ENCODE data around the gene SPINK2. TPM values are rescaled to one million over a fixed set of nuclear protein-coding genes. Genes with fewer than 3 reads are reported as not detected.

SPINK2 gene
- total RNA-seq, 2 donors from 2014 or later: not detected

DNA sequence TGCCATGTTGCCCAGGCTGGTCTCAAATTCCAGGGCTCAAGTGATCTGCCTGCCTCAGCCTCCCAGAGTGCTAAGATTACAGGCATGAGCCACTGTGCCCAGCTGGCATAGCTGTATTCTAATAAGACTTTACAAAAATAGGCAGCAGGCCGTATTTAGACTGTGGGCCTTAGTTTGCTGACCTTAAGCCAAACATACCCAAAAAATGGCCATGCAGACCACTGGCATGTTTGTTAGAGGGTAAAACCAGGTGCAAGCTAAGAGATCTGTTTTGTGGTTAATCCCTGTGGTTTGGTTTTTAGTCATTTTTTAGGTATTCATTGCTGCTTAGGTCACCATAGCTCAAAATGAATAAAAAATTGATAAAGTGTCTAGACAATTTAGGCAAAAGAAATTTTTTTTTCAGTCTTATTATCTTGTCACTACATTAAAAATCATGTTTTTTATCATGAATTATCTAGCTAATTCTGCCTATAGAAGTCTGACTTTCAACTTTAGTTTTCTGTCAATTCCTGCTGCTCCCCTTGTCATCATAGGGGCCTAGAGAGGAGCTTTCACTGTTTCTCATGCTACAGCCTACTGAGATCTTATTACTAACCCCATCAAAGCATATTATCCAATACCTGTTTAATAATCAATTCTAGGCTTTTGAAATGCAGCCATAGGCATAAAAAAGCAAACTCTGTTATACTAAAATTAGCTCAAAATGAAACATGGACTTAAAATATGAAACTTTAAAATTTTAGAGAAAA lies 7.5 kb upstream of the SPINK2 start:
- peak in 1 of 2 donors; percentile 34 for ATAC-seq (replicated peaks in 1 of 2)
- peak overlapping the region in 1 of 2 donors; percentile 20 for H3K4me3 Mint-ChIP-seq
- H3K9me3 Mint-ChIP-seq: no peaks in the 10 kb centered on the region
- no peak for DNase-seq
- no peaks in the 10 kb centered on the region for H3K36me3 Mint-ChIP-seq (ENCODE audit: insufficient read depth in 2 of 2)
- peaks cover 29% of the 10 kb centered on the region for H3K4me1 Mint-ChIP-seq (ENCODE audit: low read depth)
- no peak overlapping the region for H3K27ac Mint-ChIP-seq
- H3K27me3 Mint-ChIP-seq (ENCODE audit: low read depth): peaks cover 1% of the 10 kb centered on the region

DNA sequence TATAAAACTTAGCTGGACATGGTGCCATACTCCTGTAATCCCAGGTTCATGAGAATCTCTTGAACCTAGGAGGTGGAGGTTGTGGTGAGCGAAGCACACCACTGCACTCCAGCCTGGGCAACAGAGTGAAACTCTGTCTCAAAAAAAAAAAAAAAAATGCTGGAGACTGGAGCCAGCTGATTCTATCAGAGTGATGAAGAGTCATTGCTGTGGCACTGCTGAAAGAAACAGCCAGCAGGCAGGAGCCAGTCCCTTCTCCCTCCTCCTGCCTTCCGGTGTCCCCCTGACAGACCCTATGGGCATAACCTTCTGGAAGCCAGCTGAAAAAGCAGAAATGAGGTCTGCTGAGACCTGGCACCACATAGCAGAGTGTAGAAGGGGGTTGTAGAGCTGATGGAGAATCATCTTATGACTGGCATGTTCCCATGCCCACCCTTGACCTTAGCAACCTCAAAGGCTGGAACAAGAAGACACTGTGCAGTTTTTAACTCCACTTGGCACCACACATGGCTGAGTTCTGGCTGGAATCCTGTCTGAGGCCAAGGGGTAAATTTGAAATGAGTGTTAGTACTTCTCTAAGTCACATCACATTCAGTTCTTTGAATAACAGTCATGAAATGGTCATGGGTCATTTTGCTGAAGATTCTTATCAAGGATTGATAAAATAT lies 2.6 kb upstream of the SPINK2 start:
- no peak for ATAC-seq (replicated peaks in 1 of 2)
- no peak for DNase-seq
- no peak overlapping the region for H3K4me3 Mint-ChIP-seq
- peaks cover 35% of the 10 kb centered on the region for H3K27me3 Mint-ChIP-seq (ENCODE audit: low read depth)
- no peaks in the 10 kb centered on the region for H3K36me3 Mint-ChIP-seq (ENCODE audit: insufficient read depth in 2 of 2)
- no peaks in the 10 kb centered on the region for H3K9me3 Mint-ChIP-seq
- H3K4me1 Mint-ChIP-seq (ENCODE audit: low read depth): peaks cover 20% of the 10 kb centered on the region
- no peak overlapping the region for H3K27ac Mint-ChIP-seq

DNA sequence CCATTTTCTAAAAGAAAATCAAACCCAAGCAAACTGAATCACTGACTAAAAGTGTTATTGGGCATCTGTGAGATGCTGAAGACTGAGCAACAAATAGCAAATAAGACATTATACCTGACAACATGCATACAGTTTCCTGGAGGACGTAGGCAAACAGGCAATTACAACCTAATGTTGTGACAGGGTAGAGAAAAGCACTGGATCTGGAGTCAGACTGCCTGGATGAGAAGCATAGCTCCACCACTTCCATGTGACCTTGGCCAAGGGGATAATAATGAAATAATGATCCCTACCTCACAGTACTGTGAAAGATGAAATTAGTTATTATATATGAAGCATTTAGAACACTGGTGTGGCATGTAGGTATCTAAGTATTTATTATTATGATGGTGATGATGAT lies 2.7 kb downstream of the SPINK2 start:
- no peak for ATAC-seq (replicated peaks in 1 of 2)
- H3K36me3 Mint-ChIP-seq (ENCODE audit: insufficient read depth in 2 of 2): no peaks in the 10 kb centered on the region

DNA sequence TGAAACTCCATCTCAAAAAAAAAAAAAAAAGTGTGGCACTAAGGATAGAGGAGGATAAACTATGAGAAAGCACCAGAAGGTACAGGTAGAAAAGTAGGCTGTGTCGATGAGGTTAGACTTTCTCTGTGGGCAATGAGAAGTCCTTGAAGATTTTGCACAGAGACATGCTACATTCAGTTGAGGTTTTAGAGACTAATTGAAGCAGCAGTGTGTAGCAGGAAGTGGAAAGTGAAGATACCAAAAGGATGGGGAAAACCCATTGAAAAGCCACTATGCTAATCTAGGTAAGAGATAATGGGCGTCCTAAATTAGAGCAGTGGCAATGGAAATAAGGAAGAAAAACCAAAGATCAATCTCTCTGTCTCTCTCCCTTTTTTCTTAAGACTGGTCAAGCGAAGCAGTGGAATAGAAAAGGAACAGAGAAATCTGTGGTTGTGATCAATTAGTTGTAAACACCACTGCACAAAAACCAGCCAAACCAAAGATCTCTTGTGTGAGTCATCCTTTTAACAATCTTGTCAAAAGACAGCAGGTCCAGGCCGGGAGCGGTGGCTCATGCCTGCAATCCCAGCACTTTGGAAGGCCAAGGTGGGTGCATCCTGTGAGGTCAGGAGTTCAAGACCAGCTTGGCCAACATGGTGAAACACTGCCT lies 3.5 kb downstream of the SPINK2 start:
- ATAC-seq (replicated peaks in 1 of 2) (peak; percentile 72 to 82), DNase-seq (peak; percentile 29 to 41)
- no peak overlapping the region for H3K27ac Mint-ChIP-seq
- no peaks in the 10 kb centered on the region for H3K9me3 Mint-ChIP-seq
- peak overlapping the region; percentile 24 to 36 for H3K4me3 Mint-ChIP-seq
- H3K36me3 Mint-ChIP-seq (ENCODE audit: insufficient read depth in 2 of 2): no peaks in the 10 kb centered on the region
- H3K27me3 Mint-ChIP-seq (ENCODE audit: low read depth): peaks cover 26% of the 10 kb centered on the region
- H3K4me1 Mint-ChIP-seq (ENCODE audit: low read depth): peaks cover 32% of the 10 kb centered on the region

More for the DNA sequence above, 2.7 kb downstream of the SPINK2 start:
- no peak for DNase-seq
- H3K27ac Mint-ChIP-seq: no peak overlapping the region
- no peak overlapping the region for H3K4me3 Mint-ChIP-seq
- H3K27me3 Mint-ChIP-seq (ENCODE audit: low read depth): peaks cover 32% of the 10 kb centered on the region
- peaks cover 32% of the 10 kb centered on the region for H3K4me1 Mint-ChIP-seq (ENCODE audit: low read depth)
- H3K9me3 Mint-ChIP-seq: no peaks in the 10 kb centered on the region

DNA sequence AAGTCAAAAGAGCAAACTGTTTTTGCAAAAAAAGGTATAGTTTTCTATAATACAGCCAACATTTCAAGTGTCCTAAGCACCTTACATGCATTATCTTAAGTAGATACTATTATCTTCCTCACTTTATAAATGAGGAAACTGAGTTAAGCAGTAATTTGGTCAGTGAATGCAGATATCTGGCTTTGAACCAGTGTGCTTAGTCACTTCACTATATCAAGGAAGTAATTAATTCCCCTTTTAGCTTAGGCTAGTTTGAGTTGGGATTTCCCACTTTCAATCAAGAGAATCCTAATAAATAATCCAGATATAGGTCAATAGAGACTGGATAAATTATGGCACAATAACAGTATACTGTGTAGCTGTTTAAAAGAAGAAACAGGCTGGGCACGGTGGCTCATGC lies 14.8 kb downstream of the SPINK2 start:
- DNase-seq (no peak), ATAC-seq (replicated peaks in 1 of 2) (no peak)
- Mint-ChIP-seq H3K27ac (no peak overlapping the region), H3K4me3 (no peak overlapping the region), H3K9me3 (no peaks in the 10 kb centered on the region), H3K4me1 (ENCODE audit: low read depth) (peaks cover 25% of the 10 kb centered on the region), H3K36me3 (ENCODE audit: insufficient read depth in 2 of 2) (no peaks in the 10 kb centered on the region), H3K27me3 (ENCODE audit: low read depth) (peaks cover 9% of the 10 kb centered on the region)

DNA sequence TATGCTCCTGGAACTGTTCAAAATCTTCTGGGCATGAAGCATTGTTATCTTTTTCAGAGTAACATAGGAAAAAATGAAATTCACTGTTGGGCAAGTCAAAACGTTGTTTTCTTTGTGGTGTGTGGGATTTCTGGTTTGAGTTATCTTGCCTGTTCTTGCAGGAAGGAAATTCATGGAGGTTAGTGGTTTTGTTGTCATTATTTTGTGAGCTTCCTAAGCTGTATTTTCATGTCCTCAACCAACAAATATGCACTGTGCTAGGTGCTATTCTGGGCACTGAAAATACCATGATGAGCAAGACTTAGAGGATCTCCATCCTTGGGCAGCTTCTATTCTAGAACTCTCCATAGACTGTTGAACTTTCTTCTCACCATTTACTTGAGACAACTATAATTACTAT lies 16.9 kb downstream of the SPINK2 start:
- peaks cover 38% of the 10 kb centered on the region for H3K4me1 Mint-ChIP-seq (ENCODE audit: low read depth)
- no peaks in the 10 kb centered on the region for H3K9me3 Mint-ChIP-seq
- H3K27ac Mint-ChIP-seq: no peak overlapping the region
- ATAC-seq (replicated peaks in 1 of 2) (peak; percentile 41 to 59), DNase-seq (no peak)
- no peaks in the 10 kb centered on the region for H3K36me3 Mint-ChIP-seq (ENCODE audit: insufficient read depth in 2 of 2)
- H3K4me3 Mint-ChIP-seq: no peak overlapping the region
- H3K27me3 Mint-ChIP-seq (ENCODE audit: low read depth): peaks cover 7% of the 10 kb centered on the region

DNA sequence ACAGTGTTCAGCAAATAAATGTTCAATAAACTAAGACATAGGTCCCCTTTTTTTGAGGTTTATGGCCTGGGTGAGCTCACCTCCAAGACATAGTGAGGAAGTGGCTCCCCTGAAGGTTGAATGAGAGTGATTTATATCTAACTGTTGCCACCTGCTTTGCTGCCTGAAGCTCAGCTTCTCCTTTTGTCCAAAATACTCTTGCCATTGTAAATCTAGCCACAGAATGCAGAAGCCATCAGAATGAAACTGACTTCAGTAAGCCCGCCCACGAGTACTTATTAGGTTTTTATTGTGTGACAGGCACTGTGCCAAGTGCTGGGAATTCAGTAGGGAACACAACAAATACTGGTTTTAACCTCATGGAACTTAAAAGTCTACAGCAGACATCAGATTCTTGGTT lies 18.0 kb downstream of the SPINK2 start:
- no peaks in the 10 kb centered on the region for H3K9me3 Mint-ChIP-seq
- peaks cover 41% of the 10 kb centered on the region for H3K4me1 Mint-ChIP-seq (ENCODE audit: low read depth)
- H3K27ac Mint-ChIP-seq: no peak overlapping the region
- H3K4me3 Mint-ChIP-seq: no peak overlapping the region
- ATAC-seq (replicated peaks in 1 of 2) (no peak), DNase-seq (no peak)
- H3K27me3 Mint-ChIP-seq (ENCODE audit: low read depth): peaks cover 7% of the 10 kb centered on the region
- H3K36me3 Mint-ChIP-seq (ENCODE audit: insufficient read depth in 2 of 2): no peaks in the 10 kb centered on the region

DNA sequence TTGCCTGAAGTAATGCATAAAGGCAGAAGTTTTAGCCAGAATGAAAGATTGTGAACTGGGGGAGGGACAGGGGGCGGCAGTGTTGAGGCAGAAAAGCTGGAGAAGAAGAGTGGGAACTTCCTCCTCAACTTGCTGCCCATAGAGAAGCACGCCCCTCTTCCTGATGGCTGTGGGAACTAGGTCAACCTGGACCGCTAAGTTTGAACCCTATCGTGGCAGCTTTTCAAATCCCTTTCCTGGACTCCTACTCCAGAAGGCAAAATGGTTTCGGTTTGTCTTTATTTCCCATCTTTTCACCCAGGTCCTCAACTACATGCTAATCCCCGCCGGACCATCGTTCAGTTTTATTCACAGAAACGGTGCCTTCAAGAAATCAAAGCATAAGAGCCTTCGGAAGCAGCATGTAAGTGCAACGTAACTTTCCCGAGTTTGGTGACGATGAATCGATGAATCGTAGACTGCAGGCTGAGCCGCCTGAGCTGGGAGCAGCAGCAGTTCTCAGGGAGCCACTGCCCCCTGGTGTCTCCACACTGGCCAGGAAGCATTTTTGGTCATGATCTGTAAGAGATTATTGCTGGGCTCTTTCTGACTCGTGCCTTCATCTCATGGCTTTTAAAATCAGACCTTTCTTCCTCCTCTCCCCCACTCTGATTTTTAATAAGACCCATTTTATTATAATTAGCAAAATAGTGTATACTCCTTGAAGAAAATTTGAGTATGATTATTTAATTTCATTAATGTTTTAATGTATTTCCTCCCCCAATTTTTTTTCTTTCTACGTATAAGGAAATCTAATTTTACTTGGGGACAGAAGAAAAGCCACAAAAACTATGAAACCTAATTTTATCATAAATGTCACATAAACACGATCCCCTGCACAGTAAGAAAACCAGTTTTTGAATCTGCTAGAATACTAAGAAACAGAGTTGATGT lies 21.4 kb downstream of the SPINK2 start:
- H3K27ac Mint-ChIP-seq: peak overlapping the region; percentile 12
- no peaks in the 10 kb centered on the region for H3K9me3 Mint-ChIP-seq
- H3K4me3 Mint-ChIP-seq: peak overlapping the region; percentile 90 to 92
- DNase-seq (peak; percentile 86 to 87), ATAC-seq (replicated peaks in 1 of 2) (peak; percentile 97 to 99)
- peaks cover 7% of the 10 kb centered on the region for H3K27me3 Mint-ChIP-seq (ENCODE audit: low read depth)
- peaks cover 37% of the 10 kb centered on the region for H3K4me1 Mint-ChIP-seq (ENCODE audit: low read depth)
- H3K36me3 Mint-ChIP-seq (ENCODE audit: insufficient read depth in 2 of 2): no peaks in the 10 kb centered on the region

DNA sequence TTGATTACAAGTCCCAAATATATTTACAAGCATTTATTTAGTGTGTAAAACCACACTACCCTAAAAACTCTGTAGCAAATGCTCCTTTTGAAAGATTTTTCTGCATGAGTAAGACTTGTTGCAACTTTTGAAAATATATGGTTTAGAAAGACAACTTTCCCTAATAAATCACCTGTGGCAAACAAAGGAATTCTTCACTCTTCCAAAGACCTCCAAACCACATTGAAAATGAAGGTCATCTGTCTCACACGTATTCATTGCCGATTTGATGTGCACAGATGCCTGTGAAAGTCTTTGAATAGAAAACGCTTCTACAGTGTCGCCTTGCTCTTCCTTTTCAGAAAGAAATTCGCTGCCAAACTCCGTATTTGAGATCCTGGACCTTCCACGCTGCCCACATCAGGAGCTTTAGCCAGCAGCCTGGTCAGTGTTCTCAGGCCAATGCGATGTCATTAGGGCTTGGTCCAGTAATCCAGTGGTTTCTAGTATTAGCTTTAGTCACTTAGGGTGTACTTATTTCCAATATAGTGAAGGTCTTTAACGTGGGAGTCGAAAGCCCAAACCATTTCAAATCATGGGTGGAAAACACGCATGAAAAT lies 22.2 kb downstream of the SPINK2 start:
- ATAC-seq (replicated peaks in 1 of 2) (no peak), DNase-seq (no peak)
- Mint-ChIP-seq H3K4me1 (ENCODE audit: low read depth) (peaks cover 29% of the 10 kb centered on the region), H3K9me3 (no peaks in the 10 kb centered on the region), H3K4me3 (peak overlapping the region; percentile 90 to 92), H3K27me3 (ENCODE audit: low read depth) (peaks cover 7% of the 10 kb centered on the region), H3K36me3 (ENCODE audit: insufficient read depth in 2 of 2) (no peaks in the 10 kb centered on the region), H3K27ac (no peak overlapping the region)

DNA sequence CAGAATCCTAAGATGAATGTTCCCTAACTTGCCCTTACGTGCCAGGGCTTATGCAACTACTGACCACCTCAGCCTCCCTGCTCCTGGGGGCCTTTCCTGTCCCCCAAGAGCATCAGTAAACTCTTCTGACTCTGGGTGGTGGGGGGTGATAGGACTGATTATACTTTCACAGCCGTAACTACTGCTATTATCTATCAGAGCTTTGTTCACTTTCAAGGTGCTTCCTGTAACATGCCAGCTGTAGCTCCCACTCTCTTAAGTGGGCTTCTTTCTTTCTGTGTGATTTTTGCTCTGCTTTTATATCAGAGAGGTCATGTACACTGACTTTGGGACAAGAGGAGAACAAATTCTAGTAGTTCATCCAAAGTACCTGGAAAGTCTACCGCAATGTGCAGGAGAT lies 25.3 kb downstream of the SPINK2 start:
- no peaks in the 10 kb centered on the region for H3K9me3 Mint-ChIP-seq
- no peak for ATAC-seq (replicated peaks in 1 of 2)
- H3K27me3 Mint-ChIP-seq (ENCODE audit: low read depth): no peaks in the 10 kb centered on the region
- no peak for DNase-seq
- H3K4me3 Mint-ChIP-seq: no peak overlapping the region
- H3K27ac Mint-ChIP-seq: no peak overlapping the region
- peaks cover 15% of the 10 kb centered on the region for H3K4me1 Mint-ChIP-seq (ENCODE audit: low read depth)
- H3K36me3 Mint-ChIP-seq (ENCODE audit: insufficient read depth in 2 of 2): no peaks in the 10 kb centered on the region

DNA sequence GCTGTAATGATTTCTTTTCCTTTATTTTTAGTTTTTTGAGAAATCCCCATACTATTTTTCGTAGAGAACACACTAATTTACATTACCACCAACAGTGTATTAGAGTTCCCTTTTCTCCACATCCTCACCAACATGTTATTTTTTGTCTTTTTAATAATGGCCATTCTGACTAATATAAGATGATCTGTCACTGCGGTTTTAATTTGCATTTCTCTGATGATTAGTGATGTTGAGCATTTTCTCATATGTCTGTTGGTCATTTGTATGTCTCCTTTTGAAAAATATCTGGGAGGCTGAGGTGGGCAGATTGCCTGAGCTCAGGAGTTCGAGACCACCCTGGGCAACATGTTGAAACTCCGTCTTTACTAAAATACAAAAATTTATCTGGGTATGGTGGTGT lies 30.2 kb downstream of the SPINK2 start:
- DNase-seq: no peak
- no peak for ATAC-seq (replicated peaks in 1 of 2)
- Mint-ChIP-seq H3K4me1 (ENCODE audit: low read depth) (no peaks in the 10 kb centered on the region), H3K27me3 (ENCODE audit: low read depth) (no peaks in the 10 kb centered on the region), H3K27ac (no peak overlapping the region), H3K9me3 (no peaks in the 10 kb centered on the region), H3K4me3 (no peak overlapping the region), H3K36me3 (ENCODE audit: insufficient read depth in 2 of 2) (no peaks in the 10 kb centered on the region)

DNA sequence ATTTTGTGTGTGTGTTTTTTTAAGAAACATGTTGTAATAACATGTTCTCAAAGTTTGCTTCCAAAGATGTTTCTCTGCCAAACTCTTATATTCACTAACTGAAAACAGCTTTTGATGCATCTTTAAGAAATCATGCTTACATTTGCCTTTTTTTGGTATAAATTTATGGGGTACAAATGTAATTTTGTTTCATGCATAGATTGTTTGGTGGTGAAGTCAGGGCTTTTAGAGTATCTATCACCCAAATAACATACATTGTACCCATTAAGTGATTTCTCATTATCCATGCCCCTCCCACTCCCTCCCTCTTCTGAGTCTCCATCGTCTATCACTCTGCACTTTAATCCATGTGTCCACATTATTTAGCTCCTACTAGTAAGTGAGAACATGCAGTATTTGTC lies 30.8 kb downstream of the SPINK2 start:
- no peaks in the 10 kb centered on the region for H3K36me3 Mint-ChIP-seq (ENCODE audit: insufficient read depth in 2 of 2)
- H3K9me3 Mint-ChIP-seq: no peaks in the 10 kb centered on the region
- DNase-seq (no peak), ATAC-seq (replicated peaks in 1 of 2) (no peak)
- no peaks in the 10 kb centered on the region for H3K27me3 Mint-ChIP-seq (ENCODE audit: low read depth)
- no peak overlapping the region for H3K27ac Mint-ChIP-seq
- H3K4me3 Mint-ChIP-seq: no peak overlapping the region
- no peaks in the 10 kb centered on the region for H3K4me1 Mint-ChIP-seq (ENCODE audit: low read depth)

Measured in activated T-cell treated with anti-CD3 and anti-CD28 coated beads, Interleukin-2, amount 50 U/mL, for 72 hours (primary cell).